CD4-positive, alpha-beta T cell treated with Interleukin-21 for 1 hour (primary cell): ENCODE results near the gene MELTF.

Experiments
- DNase-seq: peaks from one replicate; pipeline ENCODE4 v3.0.0-alpha.2; 2020

MELTF gene

DNA sequence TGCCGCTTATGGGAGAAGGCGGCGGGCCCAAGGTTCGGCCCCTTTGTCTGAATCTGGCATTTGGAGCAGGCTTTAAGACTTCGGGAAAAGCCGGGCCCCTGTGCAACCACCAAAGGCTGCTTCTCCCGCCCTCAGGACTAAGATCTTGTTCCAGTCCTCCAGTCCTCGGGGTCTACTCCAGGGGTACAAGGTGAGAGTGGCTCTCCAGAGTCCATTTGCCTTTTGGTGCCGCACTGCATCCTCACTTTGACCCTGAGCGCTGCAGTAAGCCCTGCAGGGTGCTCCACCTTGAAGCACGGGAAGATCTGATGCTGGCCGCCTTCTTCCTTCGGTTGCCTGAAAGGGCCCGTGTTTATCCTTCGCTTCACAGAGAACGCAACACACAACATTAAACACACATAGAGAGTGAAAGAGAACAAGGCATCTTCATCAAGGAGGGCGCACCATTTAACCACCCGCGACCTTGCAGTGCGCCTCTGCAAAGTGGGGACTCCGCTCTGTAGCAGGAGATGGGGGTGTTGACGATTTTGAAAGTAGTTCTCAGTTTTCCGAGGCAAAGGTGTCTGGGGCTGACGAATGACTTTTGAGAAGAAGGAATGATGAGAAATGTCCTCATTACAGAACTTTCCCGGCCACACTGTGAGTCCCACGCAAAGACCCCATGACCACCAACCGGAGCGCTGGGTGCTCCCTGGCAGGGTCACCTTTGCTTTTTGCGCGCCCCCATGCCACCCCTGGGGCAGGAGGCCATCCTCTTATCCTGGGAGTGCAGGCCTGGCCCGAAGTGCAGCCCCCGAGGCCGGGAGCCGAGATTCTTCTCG lies 62.0 kb downstream of the MELTF start:
- DNase-seq = no peak

GRCh38 chr3:196966526-196967401 lies 62.9 kb downstream of the MELTF start:
- no peak for DNase-seq

GRCh38 chr3:196965804-196966173 lies 63.8 kb downstream of the MELTF start:
- DNase-seq = no peak

- DNase-seq = no peak
These were observed 64.4 kb downstream of the MELTF start for GRCh38 chr3:196965112-196965803.

DNA sequence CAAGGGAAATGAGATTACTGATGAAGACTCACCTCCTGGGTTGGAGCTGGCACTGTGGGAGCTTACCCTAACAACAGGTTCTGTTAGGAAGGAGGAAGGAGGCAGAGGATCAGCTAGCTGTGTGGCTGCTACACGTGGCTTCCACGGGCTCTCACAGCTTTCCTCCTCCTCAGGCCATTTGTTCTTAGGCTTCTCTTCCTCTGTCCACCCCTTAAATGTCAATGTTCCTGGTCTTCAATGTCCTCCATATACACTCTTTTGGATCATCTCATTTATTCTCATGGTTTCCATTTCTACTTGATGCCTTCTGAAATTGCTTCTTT lies 66.0 kb downstream of the MELTF start:
- no peak for DNase-seq

DNA sequence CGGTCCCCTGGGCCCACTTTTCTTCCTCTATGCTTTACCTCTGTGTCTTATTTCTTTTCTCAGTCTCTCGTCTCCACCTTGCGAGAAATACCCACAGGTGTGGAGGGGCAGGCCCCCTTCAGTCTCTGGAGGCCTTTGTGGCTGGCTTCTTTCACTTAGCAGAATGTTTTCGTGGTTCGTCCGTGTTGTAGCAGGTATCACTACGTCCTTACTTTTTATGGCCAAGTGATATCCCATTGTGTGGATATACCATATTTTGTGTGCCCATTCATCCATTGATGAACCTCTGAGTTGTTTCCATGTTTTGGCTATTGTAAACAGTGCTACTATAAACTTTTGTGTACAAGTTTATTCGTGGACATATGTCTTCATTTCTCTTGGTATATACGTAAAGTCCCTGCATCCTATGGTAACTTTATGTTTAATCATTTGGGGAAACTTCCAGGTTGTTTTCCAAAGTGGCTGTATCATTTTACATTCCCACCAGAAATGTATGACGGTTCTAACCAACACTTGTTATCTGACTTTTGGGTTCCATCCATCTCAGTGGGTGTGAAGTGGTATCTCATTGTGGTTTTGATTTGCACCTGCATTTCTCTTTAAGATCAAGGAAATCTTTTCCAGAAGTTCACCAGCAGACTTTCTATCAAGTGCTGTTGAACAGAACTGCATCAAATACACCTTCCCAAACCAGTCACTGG lies 66.5 kb downstream of the MELTF start:
- DNase-seq = no peak

DNA sequence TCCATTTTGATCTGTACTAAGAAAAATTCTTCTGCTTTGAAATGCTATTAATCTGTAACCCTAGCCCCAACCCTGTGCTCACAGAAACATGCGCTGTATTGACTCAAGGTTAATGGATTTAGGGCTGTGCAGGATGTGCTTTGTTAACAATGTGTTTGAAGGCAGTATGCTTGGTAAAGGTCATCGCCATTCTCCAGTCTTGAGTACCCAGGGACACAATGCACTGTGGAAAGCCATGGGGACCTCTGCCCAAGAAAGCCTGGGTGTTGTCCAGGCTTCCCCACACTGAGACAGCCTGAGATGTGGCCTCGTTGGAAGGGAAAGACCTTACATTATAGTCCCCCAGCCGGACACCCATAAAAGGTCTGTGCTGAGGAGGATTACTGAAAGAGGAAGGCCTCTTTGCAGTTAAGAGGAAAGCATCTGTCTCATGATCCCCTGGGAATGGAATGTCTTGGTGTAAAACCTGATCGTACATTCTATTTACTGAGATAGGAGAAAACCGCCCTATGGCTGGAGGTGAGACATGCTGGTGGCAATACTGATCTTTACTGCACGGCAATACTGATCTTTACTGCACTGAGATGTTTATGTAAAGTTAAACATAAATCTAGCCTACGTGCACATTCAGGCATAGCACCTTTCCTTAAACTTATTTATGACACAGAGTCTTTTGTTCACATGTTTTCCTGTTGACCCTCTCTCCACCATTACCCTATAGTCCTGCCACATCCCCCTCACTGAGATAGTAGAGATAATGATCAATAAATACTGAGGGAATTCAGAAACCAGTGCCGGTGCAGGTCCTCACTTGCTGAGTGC lies 67.3 kb downstream of the MELTF start:
- no peak for DNase-seq

DNA sequence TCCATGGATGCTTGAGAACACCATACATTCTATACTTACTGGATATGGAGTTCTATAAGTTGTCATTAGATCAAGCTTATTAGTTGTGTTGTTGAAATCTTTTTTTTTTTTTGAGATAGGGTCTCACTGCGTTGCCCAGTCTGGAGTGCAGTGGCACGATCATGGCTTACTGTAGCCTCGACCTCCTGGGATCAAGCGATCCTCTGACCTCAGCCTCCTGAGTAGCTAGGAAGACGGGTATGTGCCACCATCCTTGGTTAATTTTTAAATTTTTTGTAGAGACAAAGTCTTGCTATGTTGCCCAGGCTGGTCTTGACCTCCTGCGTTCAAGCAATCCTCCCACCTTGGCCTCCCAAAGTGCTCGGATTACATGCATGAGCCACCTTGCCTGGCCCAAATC lies 74.8 kb downstream of the MELTF start:
- DNase-seq = no peak
